PC-3 (cell line): Measurements from ENCODE around the gene AGPAT3. TPM values are rescaled to one million over a fixed set of nuclear protein-coding genes. Genes with fewer than 3 reads are reported as not detected.

Experiments
- ATAC-seq: fragments of 200-7000 bp; cut with Tn5 transposase; 2 replicates; pipeline ENCODE4 v1.9.1; 2020; ENCODE audit warnings: mild to moderate bottlenecking, moderate library complexity
- BruUV-seq: library from RNA; stranded (reverse); fragments of 400-500 nt; replicated peaks from 2 replicates; lab custom pipeline; 2021; lab: Mats Ljungman, UMichigan
- CTCF ChIA-PET: fragments of 300-600 bp; sonication (Branson Sonifier 250); formaldehyde crosslinking; loops from one replicate; lab custom pipeline; 2022; ENCODE audit warnings: antibody characterized with exemption; lab: Charles Lee
- POLR2A ChIA-PET: fragments of 300-600 bp; sonication (Branson Sonifier 250); formaldehyde crosslinking; loops from one replicate; lab custom pipeline; 2022; ENCODE audit warnings: antibody characterized with exemption; ENCODE audit not compliant: unreplicated experiment; lab: Charles Lee
- DNase-seq: peaks from one replicate; pipeline ENCODE4 v3.0.0-alpha.2; 2015
- H2AFZ ChIP-seq: fragments of 300-600 bp; sonication (generic); 2 replicates; pipeline ENCODE4 v1.6.0; 2016; ENCODE audit warnings: antibody characterized with exemption, low read length
- H3F3A ChIP-seq: fragments of 300-600 bp; sonication (generic); one replicate; pipeline ENCODE4 v1.6.0; 2017; ENCODE audit warnings: antibody characterized with exemption, low read length, control low read depth, mild to moderate bottlenecking; ENCODE audit not compliant: unreplicated experiment
- H3K27ac ChIP-seq: fragments of 300-600 bp; sonication (generic); 2 replicates; pipeline ENCODE4 v1.5.1; 2016; ENCODE audit warnings: mild to moderate bottlenecking, low read length
- H3K27me3 ChIP-seq: fragments of 300-600 bp; sonication (generic); 2 replicates; pipeline ENCODE4 v1.6.1; 2016; ENCODE audit warnings: low read length, mixed read lengths
- H3K36me3 ChIP-seq: fragments of 300-600 bp; sonication (generic); 2 replicates; pipeline ENCODE4 v1.6.1; 2016; ENCODE audit warnings: low read depth, mixed run types, low read length, mixed read lengths
- H3K4me1 ChIP-seq: fragments of 300-600 bp; sonication (generic); 2 replicates; pipeline ENCODE4 v1.5.1; 2016; ENCODE audit warnings: low read length; ENCODE audit not compliant: insufficient read depth
- H3K4me2 ChIP-seq: fragments of 300-600 bp; sonication (generic); 2 replicates; pipeline ENCODE4 v1.6.0; 2016; ENCODE audit warnings: low read length
- H3K4me3 ChIP-seq: fragments of 300-600 bp; sonication (generic); 2 replicates; pipeline ENCODE4 v1.5.1; 2016; ENCODE audit warnings: mild to moderate bottlenecking, low read length, mixed read lengths
- H3K79me2 ChIP-seq: fragments of 300-600 bp; sonication (generic); 2 replicates; pipeline ENCODE4 v1.6.1; 2017; ENCODE audit warnings: low read length, mixed read lengths
- H3K9ac ChIP-seq: fragments of 300-600 bp; sonication (generic); 2 replicates; pipeline ENCODE4 v1.6.0; 2016; ENCODE audit warnings: mild to moderate bottlenecking, low read length
- H3K9me2 ChIP-seq: fragments of 300-600 bp; sonication (generic); replicated peaks from 2 replicates; pipeline ENCODE4 v1.6.1; 2016; ENCODE audit warnings: mixed run types, low read length, mixed read lengths
- H3K9me3 ChIP-seq: fragments of 300-600 bp; sonication (generic); 2 replicates; pipeline ENCODE4 v1.6.1; 2016; ENCODE audit warnings: low read length, mixed read lengths
- H4K20me1 ChIP-seq: fragments of 300-600 bp; sonication (generic); 2 replicates; pipeline ENCODE4 v1.6.1; 2016; ENCODE audit warnings: low read length, mixed read lengths
- EZH2 ChIP-seq: fragments of 300-600 bp; sonication (generic); IDR thresholded peaks from one replicate; pipeline ENCODE4 v1.6.1; 2017; ENCODE audit warnings: antibody characterized with exemption, mild to moderate bottlenecking, low read length; ENCODE audit not compliant: unreplicated experiment
- EZH2phosphoT487 ChIP-seq: fragments of 300-600 bp; sonication (generic); IDR thresholded peaks from 2 replicates; pipeline ENCODE4 v1.6.1; 2018; ENCODE audit warnings: mild to moderate bottlenecking, antibody characterized with exemption, low read length, borderline replicate concordance
- intact Hi-C: fragments of 100-400 bp; cut with micrococcal nuclease; formaldehyde crosslinking; loops from 2 replicates; pipeline ENCODE4 v1.9.0; 2023
- total RNA-seq: library from RNA; depleted of rRNA; stranded (reverse); fragments of >200 nt; gene quantifications from 2 replicates; pipeline ENCODE4 v1.2.3, GENCODE V29; 2014
- TF ChIP-seq, protein P1 (sequence below): fragments of 300-600 bp; sonication (generic); conservative IDR thresholded peaks from 2 replicates; pipeline ENCODE4 v1.5.1; 2017; ENCODE audit warnings: antibody characterized with exemption, low read depth, mild to moderate bottlenecking, low read length

The AGPAT3 gene
- total RNA-seq, 1 experiment from 2014 or later, result 76.1 TPM

DNA sequence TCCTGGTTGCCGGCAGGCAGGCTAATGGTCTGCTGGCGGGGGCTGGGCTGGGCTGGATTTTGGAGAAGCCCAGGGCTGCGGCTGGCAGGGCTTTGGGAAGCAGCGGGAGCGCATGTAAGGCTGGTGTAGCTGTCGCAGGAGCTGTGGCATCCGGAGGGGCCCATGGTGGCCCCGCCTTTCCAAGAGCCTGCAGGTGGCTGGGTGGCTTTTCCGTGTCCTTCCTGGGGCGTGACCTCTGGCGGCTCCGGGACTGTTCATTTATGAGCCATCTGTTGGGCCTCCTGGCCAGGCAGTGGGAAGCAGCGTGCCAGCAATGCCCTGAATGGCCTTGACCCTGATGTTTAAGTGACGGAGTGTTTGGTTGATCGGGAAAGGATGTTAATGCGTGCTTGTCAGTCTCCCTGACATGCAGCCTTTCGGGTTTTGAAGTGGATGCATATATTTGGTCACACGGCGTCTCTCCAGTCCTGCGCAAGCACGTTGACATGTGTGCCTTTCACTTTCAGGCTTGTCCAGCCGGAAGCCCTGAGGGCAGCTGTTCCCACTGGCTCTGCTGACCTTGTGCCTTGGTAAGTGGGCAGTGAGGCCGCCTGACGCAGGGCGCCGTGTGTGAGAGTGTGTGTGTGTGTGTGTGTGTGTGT is 38.5 kb downstream of the AGPAT3 start:
- Histone ChIP-seq H4K20me1 (peaks cover 6% of the 10 kb centered on the region; the same call in 1 of the 2 replicates), H3F3A (no peaks in the 10 kb centered on the region), H3K9me3 (no peaks in the 10 kb centered on the region), H3K4me2 (no peak overlapping the region), H2AFZ (no peak overlapping the region), H3K79me2 (peaks cover 27% of the 10 kb centered on the region), H3K27ac (no peak overlapping the region), H3K9me2 (no peaks in the 10 kb centered on the region), H3K36me3 (0 out of 2 replicates have a peak, but pooled peaks cover 3% of the 10 kb centered on the region), H3K27me3 (no peaks in the 10 kb centered on the region), H3K4me1 (no peaks in the 10 kb centered on the region), H3K4me3 (no peak overlapping the region), H3K9ac (no peak overlapping the region)
- intact Hi-C loops, result no loop called here
- no TSS peak for BruUV-seq
- no peak for DNase-seq
- CTCF ChIA-PET, result no interaction called here
- TF ChIP-seq, protein P1, sequence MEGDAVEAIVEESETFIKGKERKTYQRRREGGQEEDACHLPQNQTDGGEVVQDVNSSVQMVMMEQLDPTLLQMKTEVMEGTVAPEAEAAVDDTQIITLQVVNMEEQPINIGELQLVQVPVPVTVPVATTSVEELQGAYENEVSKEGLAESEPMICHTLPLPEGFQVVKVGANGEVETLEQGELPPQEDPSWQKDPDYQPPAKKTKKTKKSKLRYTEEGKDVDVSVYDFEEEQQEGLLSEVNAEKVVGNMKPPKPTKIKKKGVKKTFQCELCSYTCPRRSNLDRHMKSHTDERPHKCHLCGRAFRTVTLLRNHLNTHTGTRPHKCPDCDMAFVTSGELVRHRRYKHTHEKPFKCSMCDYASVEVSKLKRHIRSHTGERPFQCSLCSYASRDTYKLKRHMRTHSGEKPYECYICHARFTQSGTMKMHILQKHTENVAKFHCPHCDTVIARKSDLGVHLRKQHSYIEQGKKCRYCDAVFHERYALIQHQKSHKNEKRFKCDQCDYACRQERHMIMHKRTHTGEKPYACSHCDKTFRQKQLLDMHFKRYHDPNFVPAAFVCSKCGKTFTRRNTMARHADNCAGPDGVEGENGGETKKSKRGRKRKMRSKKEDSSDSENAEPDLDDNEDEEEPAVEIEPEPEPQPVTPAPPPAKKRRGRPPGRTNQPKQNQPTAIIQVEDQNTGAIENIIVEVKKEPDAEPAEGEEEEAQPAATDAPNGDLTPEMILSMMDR, result no peak
- TF ChIP-seq EZH2phosphoT487 (no peak), EZH2 (no peak)
- POLR2A ChIA-PET, result no interaction called here
- ATAC-seq, result no peak

DNA sequence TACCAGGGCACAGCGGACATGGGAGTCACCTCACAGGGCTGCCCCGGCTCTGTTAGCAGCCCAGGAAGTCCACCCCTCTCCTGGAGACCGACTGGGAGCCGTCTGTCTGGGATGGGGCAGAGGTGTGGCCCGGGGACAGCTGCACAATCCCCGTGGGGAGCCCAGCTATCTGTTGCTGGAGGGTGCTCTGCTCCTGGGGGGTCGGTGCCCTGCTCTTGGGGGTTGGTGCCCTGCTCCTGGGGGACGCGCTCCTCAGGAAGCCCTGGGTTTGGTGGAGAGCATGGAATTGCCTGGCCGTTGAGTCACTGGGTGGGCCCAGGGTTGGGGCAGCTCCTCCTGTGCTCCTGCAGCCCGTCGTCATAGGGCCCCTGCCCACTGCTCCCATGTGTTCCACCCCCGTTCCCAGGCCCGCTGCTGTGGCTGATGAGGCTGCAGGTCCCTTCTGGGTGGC is 39.3 kb downstream of the AGPAT3 start:
- Histone ChIP-seq H3F3A (no peaks in the 10 kb centered on the region), H3K4me1 (no peaks in the 10 kb centered on the region), H3K4me3 (no peak overlapping the region), H3K79me2 (peaks cover 20% of the 10 kb centered on the region), H3K9me2 (no peaks in the 10 kb centered on the region), H2AFZ (no peak overlapping the region), H3K36me3 (no peaks in the 10 kb centered on the region), H3K27ac (no peak overlapping the region), H3K27me3 (no peaks in the 10 kb centered on the region), H3K9me3 (no peaks in the 10 kb centered on the region), H3K9ac (no peak overlapping the region), H3K4me2 (no peak overlapping the region), H4K20me1 (peaks cover 6% of the 10 kb centered on the region; the same call in 1 of the 2 replicates)
- ATAC-seq, result no peak; the same call in 1 of the 2 replicates
- BruUV-seq, result no TSS peak
- ChIA-PET POLR2A (no interaction called here), CTCF (no interaction called here)
- DNase-seq, result no peak
- TF ChIP-seq, protein P1, result no peak
- no peak for TF ChIP-seq EZH2phosphoT487
- TF ChIP-seq EZH2, result no peak
- intact Hi-C loops, result no loop called here

DNA sequence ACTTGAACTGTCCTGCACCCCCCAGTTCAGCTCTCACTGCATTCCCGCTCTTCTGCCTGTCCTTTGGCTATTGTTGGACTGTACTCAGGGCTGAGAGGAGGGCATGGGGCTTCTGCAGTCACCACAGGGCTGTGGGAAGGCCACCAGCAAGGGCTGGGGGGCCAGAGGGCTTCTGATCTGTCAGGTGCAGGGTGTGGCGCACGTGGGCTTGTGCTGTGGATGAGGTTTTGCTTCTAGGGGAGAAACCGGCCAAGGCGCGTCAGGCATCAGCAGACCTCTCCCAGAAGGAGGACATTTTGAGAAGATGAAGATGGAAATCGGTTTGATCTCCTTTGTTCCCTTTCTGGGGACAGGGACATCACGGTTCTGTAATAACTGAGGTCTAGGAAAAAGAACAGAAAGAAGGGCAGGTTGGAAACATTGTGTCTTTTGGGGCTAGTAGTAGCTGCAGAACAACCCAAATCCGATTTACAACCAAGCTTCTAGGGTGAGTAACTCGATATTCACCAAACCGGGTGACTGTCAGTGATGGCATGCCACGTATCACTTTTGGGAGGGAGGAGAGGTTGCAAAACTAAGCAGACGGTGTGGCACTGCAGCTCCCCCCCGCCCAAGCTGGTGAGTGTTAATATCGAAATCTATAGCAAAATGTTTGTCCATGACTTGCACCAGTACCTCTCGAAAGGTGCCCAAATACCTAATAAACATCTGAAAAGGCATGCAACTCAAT is 40.9 kb downstream of the AGPAT3 start:
- Histone ChIP-seq H3F3A (no peaks in the 10 kb centered on the region), H3K36me3 (0 out of 2 replicates have a peak, but pooled peaks cover under 1% of the 10 kb centered on the region), H3K4me2 (no peak overlapping the region), H3K9me3 (no peaks in the 10 kb centered on the region), H2AFZ (no peak overlapping the region), H3K27ac (no peak overlapping the region), H3K4me1 (no peaks in the 10 kb centered on the region), H3K79me2 (peaks cover 22% of the 10 kb centered on the region), H3K4me3 (no peak overlapping the region), H3K9me2 (no peaks in the 10 kb centered on the region), H3K27me3 (no peaks in the 10 kb centered on the region), H4K20me1 (no peaks in the 10 kb centered on the region), H3K9ac (no peak overlapping the region)
- ATAC-seq, result no peak
- ChIA-PET CTCF (no interaction called here), POLR2A (no interaction called here)
- no TSS peak for BruUV-seq
- no peak for DNase-seq
- TF ChIP-seq EZH2 (no peak), EZH2phosphoT487 (no peak)
- TF ChIP-seq, protein P1, result no peak
- intact Hi-C loops, result no loop called here
